Pancreas (tissue), 10 donors: Measurements from ENCODE around the gene CNTN1. TPM values are rescaled to one million over a fixed set of nuclear protein-coding genes. Genes with fewer than 3 reads are reported as not detected.
A peak's percentile ranks its signal among the peaks of the same experiment; 100 is the strongest.

Source experiments
- ATAC-seq, 4 donors: fragments of 200-7000 bp; cut with Tn5 transposase; one replicate each; pipeline versions ENCODE4 v1.8.0 to v1.9.1; 2020; ENCODE audit warnings: mild to moderate bottlenecking in 4 of 4, moderate library complexity in 4 of 4
- DNase-seq, 6 donors: peaks; one replicate each; pipeline ENCODE4 v3.0.0-alpha.2; 2020
- FAIRE-seq: peaks from 2 replicates; lab custom pipeline; 2012; peaks lifted over from hg19 to GRCh38; lab: Jason Lieb, UNC
- H3K27ac ChIP-seq, 4 donors: fragments of 200-600 bp; sonication (generic); 1 replicate in 3 of 4; 2 replicates in 1 of 4; pipeline versions ENCODE4 v1.5.0 to v1.8.0; 2020
- H3K27me3 ChIP-seq, 4 donors: fragments of 200-600 bp; one replicate each; pipeline ENCODE4 v1.8.0; 2021
- H3K36me3 ChIP-seq, 3 donors: fragments of 200-600 bp; sonication (generic) in 1 of 3; one replicate each; pipeline versions ENCODE4 v1.5.0 to v1.8.0; 2020 to 2021
- H3K4me1 ChIP-seq, 3 donors: fragments of 200-600 bp; one replicate each; pipeline ENCODE4 v1.8.0; 2021
- H3K4me3 ChIP-seq, 4 donors: fragments of 200-600 bp; sonication (generic) in 2 of 4; one replicate each; pipeline versions ENCODE4 v1.5.0 to v1.8.0; 2020 to 2021
- H3K9me3 ChIP-seq, 4 donors: fragments of 200-600 bp; one replicate each; pipeline ENCODE4 v1.8.0; 2021
- CTCF ChIP-seq, 4 donors: fragments of 200-600 bp; sonication (generic) in 3 of 4; IDR thresholded peaks; one replicate each; pipeline versions ENCODE4 v1.5.0 to v1.8.0; 2021; ENCODE audit warnings: antibody characterized with exemption in 4 of 4
- WGBS, 2 donors: extraction: QIAGEN DNeasy Blood & Tissue Kit; methylation state at CpG; one replicate each; pipeline ENCODE4 v1.1.7; 2013; 5-methylcytosine and 5-hydroxymethylcytosine counted together
- intact Hi-C, 3 donors: fragments of 100-400 bp; cut with DNase I; formaldehyde crosslinking; loops; one replicate each; pipeline versions ENCODE4 v1.11.1 to v1.14.2; 2022
- polyA plus RNA-seq, 2 donors: library from polyadenylated mRNA; stranded (reverse); fragments of 200-250 nt; gene quantifications; one replicate each; pipeline ENCODE4 v1.2.3, GENCODE V29; 2013
- total RNA-seq, 6 donors: library from RNA; stranded (reverse); fragmentation: NEBNext Ultra II Directional in 4 of 6; extraction: Animal tissue kit (Norgen Biotek cat#: 25700) in 4 of 6; gene quantifications; one replicate each; pipeline versions ENCODE4 v1.2.1 to v1.2.4, GENCODE V29; 2021 to 2023
- donor health status: healthy with polysubstance abuse.
- donor health status: DM: no; HTN: no; CAD: no; lungs with moderate emphysema.
- donor health status: DM: no; HTN: no; CAD: no.
- donor health status: control.
- donor health status: control.
- donor health status: Bipolar disorder and iron deficiency.
- donor health status: DM: yes; HTN: yes; CAD: no.
- donor health status: DM: no; HTN: no; CAD: no.
- donor health status: DM: no; HTN: no; CAD: no.
- donor health status: DM: yes; HTN: yes; CAD: no.

Gene CNTN1
- total RNA-seq: 10 to 100 TPM in 1 of 6 donors, 1 to 10 TPM in 5; 1.4 to 10.1 (median 4.6) TPM
- polyA plus RNA-seq: 10 to 100 TPM in 1 of 2 donors, 1 to 10 TPM in 1; 1.5 to 13.9 TPM

- Histone ChIP-seq H3K27ac (no peak within 1 kb of the TSS), H3K9me3 (no peaks in the 10 kb centered on the region), H3K4me3 (peak within 1 kb of the TSS; percentile 11 to 54 (median 34)), H3K27me3 (peaks cover 0 to 18% (median 5%) of the 10 kb centered on the region in 4 donors), H3K36me3 (no peaks in the 10 kb centered on the region), H3K4me1 (peaks cover 0 to 10% (median 7%) of the 10 kb centered on the region in 3 donors)
- no peak for TF ChIP-seq CTCF (IDR thresholded peaks at IDR 0.05)
- 4% methylated on average over 26 to 31 of the region's 31 CpGs for WGBS, 2 donors
- intact Hi-C loops: no loop called here
- FAIRE-seq (no peak), ATAC-seq (peak; percentile 77 to 94 (median 90)), DNase-seq (peak; percentile 36 to 74 (median 48))
Measured at GRCh38 chr12:40691913-40692764, at the start of gene CNTN1. TSS of gene CNTN1 (plus strand) at chr12:40692439.

GRCh38 chr12:40643506-40643905, 48.7 kb upstream of the CNTN1 start:
- ATAC-seq (no peak), FAIRE-seq (no peak), DNase-seq (no peak)
- Histone ChIP-seq H3K4me1 (no peaks in the 10 kb centered on the region), H3K4me3 (no peak overlapping the region), H3K27me3 (no peaks in the 10 kb centered on the region), H3K36me3 (no peaks in the 10 kb centered on the region), H3K27ac (no peak overlapping the region), H3K9me3 (no peaks in the 10 kb centered on the region)
- TF ChIP-seq CTCF (IDR thresholded peaks at IDR 0.05): no peak
- intact Hi-C loops: no loop called here

GRCh38 chr12:40643976-40644375, 48.3 kb upstream of the CNTN1 start:
- intact Hi-C loops: no loop called here
- Histone ChIP-seq H3K4me1 (no peaks in the 10 kb centered on the region), H3K27ac (no peak overlapping the region), H3K27me3 (no peaks in the 10 kb centered on the region), H3K36me3 (no peaks in the 10 kb centered on the region), H3K4me3 (no peak overlapping the region), H3K9me3 (no peaks in the 10 kb centered on the region)
- TF ChIP-seq CTCF (IDR thresholded peaks at IDR 0.05): no peak
- ATAC-seq: no peak
- no peak for FAIRE-seq
- no peak for DNase-seq
- 34 to 47% methylated on average over 1 of the region's 1 CpG for WGBS, 2 donors

GRCh38 chr12:40644708-40645107, 47.5 kb upstream of the CNTN1 start:
- WGBS, 2 donors: 50 to 65% methylated on average over 2 of the region's 2 CpGs
- DNase-seq (no peak), ATAC-seq (no peak), FAIRE-seq (no peak)
- H3K4me1 ChIP-seq: no peaks in the 10 kb centered on the region
- no peak for TF ChIP-seq CTCF (IDR thresholded peaks at IDR 0.05)
- intact Hi-C loops: no loop called here
- no peaks in the 10 kb centered on the region for H3K27me3 ChIP-seq
- H3K36me3 ChIP-seq: no peaks in the 10 kb centered on the region
- no peaks in the 10 kb centered on the region for H3K9me3 ChIP-seq
- H3K4me3 ChIP-seq: no peak overlapping the region
- H3K27ac ChIP-seq: no peak overlapping the region

GRCh38 chr12:40645361-40645760, 46.9 kb upstream of the CNTN1 start:
- H3K27ac ChIP-seq: no peak overlapping the region
- H3K27me3 ChIP-seq: no peaks in the 10 kb centered on the region
- TF ChIP-seq CTCF (IDR thresholded peaks at IDR 0.05): no peak
- 65 to 66% methylated on average over 3 of the region's 3 CpGs for WGBS, 2 donors
- FAIRE-seq: no peak
- no peaks in the 10 kb centered on the region for H3K36me3 ChIP-seq
- intact Hi-C loops: no loop called here
- no peak for ATAC-seq
- H3K4me3 ChIP-seq: no peak overlapping the region
- no peaks in the 10 kb centered on the region for H3K9me3 ChIP-seq
- DNase-seq: no peak
- no peaks in the 10 kb centered on the region for H3K4me1 ChIP-seq
